Retinal pigment epithelial cell (primary cell): ENCODE results near the gene FBXL22.

ENCODE experiments used
- DNase-seq: peaks from one replicate; pipeline ENCODE4 v3.0.0-alpha.2; 2010; ENCODE audit warnings: low read depth
- H3K4me3 ChIP-seq: 2 replicates; pipeline ENCODE4 v1.5.1; 2011; ENCODE audit warnings: mild to moderate bottlenecking, low read length, control low read depth, moderate library complexity
- CTCF ChIP-seq: conservative IDR thresholded peaks from 2 replicates; pipeline ENCODE4 v1.5.1; 2011; ENCODE audit warnings: low read depth, low read length, control low read depth, inconsistent platforms

The FBXL22 gene

GRCh38 chr15:63599401-63600000, 2.3 kb downstream of the FBXL22 start:
- no peak for DNase-seq
- peak; percentile 75 for TF ChIP-seq CTCF
- no peak overlapping the region for H3K4me3 ChIP-seq

DNA sequence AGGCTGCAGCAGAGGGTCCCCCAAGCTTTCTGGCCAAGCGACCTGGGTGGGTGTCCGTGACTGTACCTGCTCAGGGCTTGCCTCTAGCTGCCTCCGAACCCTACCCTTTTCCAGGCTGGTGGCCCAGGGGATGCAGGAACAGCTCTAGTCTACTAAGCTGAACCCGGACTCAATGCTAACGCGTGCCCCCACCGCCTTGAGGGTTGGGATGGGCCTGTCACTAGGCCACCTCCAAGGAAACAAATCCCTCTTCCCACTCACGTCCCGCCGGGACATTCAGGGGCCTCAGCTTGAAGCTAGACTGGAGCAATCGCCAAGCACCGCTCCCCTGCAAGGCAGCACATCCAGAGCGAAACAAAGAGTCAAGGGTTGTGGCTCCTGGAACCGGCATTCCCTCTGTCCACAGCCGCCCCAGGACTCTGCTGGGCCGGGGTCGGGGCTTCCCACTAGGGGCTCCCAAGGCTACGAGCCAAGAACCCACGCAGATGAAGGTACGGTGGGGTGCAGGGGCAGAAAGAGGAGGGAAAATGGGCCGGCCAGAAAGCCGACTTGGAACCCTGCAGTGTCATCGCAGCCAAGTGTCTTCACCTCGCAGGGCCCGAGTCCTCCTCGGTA, 2.9 kb downstream of the FBXL22 start:
- TF ChIP-seq CTCF, result no peak
- peak overlapping the region; percentile 50 for H3K4me3 ChIP-seq
- no peak for DNase-seq

DNA sequence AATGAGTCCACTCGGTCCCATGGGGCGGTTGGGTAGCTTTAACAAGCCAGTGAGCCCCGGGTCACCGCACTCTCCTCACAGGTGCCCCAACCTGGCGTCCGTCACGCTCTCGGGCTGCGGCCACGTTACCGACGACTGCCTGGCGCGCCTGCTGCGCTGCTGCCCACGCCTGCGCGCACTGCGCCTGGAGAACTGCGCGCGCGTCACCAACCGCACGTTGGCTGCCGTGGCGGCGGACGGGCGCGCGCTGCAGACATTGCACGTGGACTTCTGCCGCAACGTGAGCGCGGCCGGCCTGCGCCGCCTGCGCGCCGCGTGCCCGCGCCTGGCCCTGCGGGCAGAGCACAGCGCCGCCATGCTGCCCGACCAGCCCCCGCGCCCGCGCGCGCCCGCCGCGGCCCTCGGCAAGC, 3.4 kb downstream of the FBXL22 start:
- peak overlapping the region; percentile 73 for H3K4me3 ChIP-seq
- no peak for TF ChIP-seq CTCF
- DNase-seq, result peak; percentile 48

- DNase-seq, result no peak
- peak overlapping the region; percentile 73 for H3K4me3 ChIP-seq
- TF ChIP-seq CTCF, result no peak
Observed at GRCh38 chr15:63601026-63601703, 4.0 kb downstream of the FBXL22 start.

- no peak for DNase-seq
- TF ChIP-seq CTCF, result no peak
- H3K4me3 ChIP-seq, result peak overlapping the region; percentile 73
Observed at GRCh38 chr15:63601704-63602185, 4.6 kb downstream of the FBXL22 start.

GRCh38 chr15:63602595-63602994, 5.4 kb downstream of the FBXL22 start:
- no peak for TF ChIP-seq CTCF
- no peak for DNase-seq
- H3K4me3 ChIP-seq, result no peak overlapping the region
